Measurements from ENCODE around the gene USF2.
"Not testable (repeated sequence)": the region's sequence is repeated elsewhere in the genome, so short reads cannot be mapped to it uniquely, and the experiment has no call there.

USF2 gene

GRCh38 chr19:35268536-35269437 lies at the start of gene USF2:
Gene USF2, plus strand, starts transcription at chr19:35268962. Its CDS starts 140 bp downstream, at chr19:35269102.
- DNase-seq = peak; percentile 59

- no peak for DNase-seq
These were observed 49.8 kb upstream of the USF2 start for GRCh38 chr19:35219008-35219407.

GRCh38 chr19:35220315-35220921 lies 48.3 kb upstream of the USF2 start:
- no peak for DNase-seq

- not testable (repeated sequence) for DNase-seq
These were observed 47.7 kb upstream of the USF2 start for GRCh38 chr19:35220973-35221590.

GRCh38 chr19:35222373-35223015 lies 46.3 kb upstream of the USF2 start:
- DNase-seq = no peak

- DNase-seq = no peak
These were observed 45.5 kb upstream of the USF2 start for GRCh38 chr19:35223084-35223790.

GRCh38 chr19:35223862-35224505 lies 44.8 kb upstream of the USF2 start:
- no peak for DNase-seq

GRCh38 chr19:35224681-35225571 lies 43.8 kb upstream of the USF2 start:
- DNase-seq = no peak

- no peak for DNase-seq
These were observed 42.8 kb upstream of the USF2 start for GRCh38 chr19:35225951-35226350.

- DNase-seq = no peak
These were observed 42.0 kb upstream of the USF2 start for GRCh38 chr19:35226748-35227147.

GRCh38 chr19:35228177-35228930 lies 40.4 kb upstream of the USF2 start, which contains the start of gene FAM187B:
Gene FAM187B, minus strand, starts transcription at chr19:35228739. Its CDS starts 59 bp downstream, at chr19:35228680.
- DNase-seq = no peak

GRCh38 chr19:35229601-35230000 lies 39.2 kb upstream of the USF2 start:
- no peak for DNase-seq

GRCh38 chr19:35231956-35232645 lies 36.7 kb upstream of the USF2 start:
- DNase-seq = no peak

GRCh38 chr19:35232912-35233311 lies 35.9 kb upstream of the USF2 start:
- DNase-seq = no peak

- no peak for DNase-seq
These were observed 31.9 kb upstream of the USF2 start for GRCh38 chr19:35236638-35237400.

- DNase-seq = not testable (repeated sequence)
These were observed 29.2 kb upstream of the USF2 start for GRCh38 chr19:35239597-35239996.

- no peak for DNase-seq
These were observed 28.4 kb upstream of the USF2 start for GRCh38 chr19:35240327-35240726.

GRCh38 chr19:35241417-35241816 lies 27.3 kb upstream of the USF2 start:
- DNase-seq = no peak

Data from NCI-H526 treated with DMSO at 0.1 percent for 48 hours (cell line).